ENCODE results near the gene TIAM1. TPM values are rescaled to one million over a fixed set of nuclear protein-coding genes. Genes with fewer than 3 reads are reported as not detected.
A peak's percentile ranks its signal among the peaks of the same experiment; 100 is the strongest.

Gene TIAM1
- 20.6 TPM for polyA plus RNA-seq (2013, experiment 1 of 2)
- polyA plus RNA-seq (2013, experiment 2 of 2) = 24.5 TPM

GRCh38 chr21:31343680-31344480 lies at the start of gene TIAM1:
TIAM1 (minus strand) TSS chr21:31344261; CDS start chr21:31266972, 77,289 bp downstream.
- 1% methylated on average over 47 of the region's 49 CpGs for WGBS
- no peaks in the 10 kb centered on the region for H3K9me3 ChIP-seq (ENCODE audit: insufficient read depth, low read depth, low read length)
- H3K4me1 ChIP-seq (ENCODE audit: insufficient read depth, low read length) = peaks cover 23% of the 10 kb centered on the region
- H3K9ac ChIP-seq (ENCODE audit: low read depth, low read length) = peak within 1 kb of the TSS; percentile 71
- H3K27ac ChIP-seq (ENCODE audit: low read depth, low read length) = peak within 1 kb of the TSS; percentile 70
- H3K36me3 ChIP-seq (ENCODE audit: insufficient read depth, low read length) = no peaks in the 10 kb centered on the region
- H3K4me3 ChIP-seq (ENCODE audit: low read length) = peak within 1 kb of the TSS; percentile 78
- peaks cover 10% of the 10 kb centered on the region; the same call in 1 of the 2 replicates for H3K27me3 ChIP-seq (ENCODE audit: insufficient read depth, low read length)

GRCh38 chr21:31387560-31388186 lies 43.6 kb upstream of the TIAM1 start:
- H3K9me3 ChIP-seq (ENCODE audit: insufficient read depth, low read depth, low read length) = no peaks in the 10 kb centered on the region
- WGBS = 90% methylated on average over 20 of the region's 20 CpGs
- H3K4me1 ChIP-seq (ENCODE audit: insufficient read depth, low read length) = no peaks in the 10 kb centered on the region

GRCh38 chr21:31386006-31386405 lies 41.9 kb upstream of the TIAM1 start:
- Histone ChIP-seq H3K4me3 (ENCODE audit: low read length) (no peak overlapping the region), H3K9me3 (ENCODE audit: insufficient read depth, low read depth, low read length) (no peaks in the 10 kb centered on the region), H3K27me3 (ENCODE audit: insufficient read depth, low read length) (no peaks in the 10 kb centered on the region), H3K4me1 (ENCODE audit: insufficient read depth, low read length) (no peaks in the 10 kb centered on the region), H3K9ac (ENCODE audit: low read depth, low read length) (no peak overlapping the region), H3K36me3 (ENCODE audit: insufficient read depth, low read length) (no peaks in the 10 kb centered on the region), H3K27ac (ENCODE audit: low read depth, low read length) (no peak overlapping the region)
- 97% methylated on average over 5 of the region's 5 CpGs for whole genome bisulfite sequencing

More at GRCh38 chr21:31387560-31388186, 43.6 kb upstream of the TIAM1 start:
- Histone ChIP-seq H3K9ac (ENCODE audit: low read depth, low read length) (no peak overlapping the region), H3K36me3 (ENCODE audit: insufficient read depth, low read length) (no peaks in the 10 kb centered on the region), H3K4me3 (ENCODE audit: low read length) (no peak overlapping the region), H3K27ac (ENCODE audit: low read depth, low read length) (no peak overlapping the region), H3K27me3 (ENCODE audit: insufficient read depth, low read length) (no peaks in the 10 kb centered on the region)

- no peaks in the 10 kb centered on the region for H3K36me3 ChIP-seq (ENCODE audit: insufficient read depth, low read length)
- H3K9ac ChIP-seq (ENCODE audit: low read depth, low read length) = no peak overlapping the region
- H3K27ac ChIP-seq (ENCODE audit: low read depth, low read length) = no peak overlapping the region
- H3K4me3 ChIP-seq (ENCODE audit: low read length) = no peak overlapping the region
- no peaks in the 10 kb centered on the region for H3K27me3 ChIP-seq (ENCODE audit: insufficient read depth, low read length)
- H3K9me3 ChIP-seq (ENCODE audit: insufficient read depth, low read depth, low read length) = no peaks in the 10 kb centered on the region
- no peaks in the 10 kb centered on the region for H3K4me1 ChIP-seq (ENCODE audit: insufficient read depth, low read length)
- 91% methylated on average over 7 of the region's 8 CpGs for WGBS
These were observed 39.7 kb upstream of the TIAM1 start for GRCh38 chr21:31383770-31384169.

GRCh38 chr21:31382060-31382459 lies 38.0 kb upstream of the TIAM1 start:
- H3K9me3 ChIP-seq (ENCODE audit: insufficient read depth, low read depth, low read length) = no peaks in the 10 kb centered on the region
- WGBS = 93% methylated on average over 5 of the region's 5 CpGs
- no peaks in the 10 kb centered on the region for H3K4me1 ChIP-seq (ENCODE audit: insufficient read depth, low read length)
- H3K36me3 ChIP-seq (ENCODE audit: insufficient read depth, low read length) = no peaks in the 10 kb centered on the region
- no peak overlapping the region for H3K9ac ChIP-seq (ENCODE audit: low read depth, low read length)
- H3K27ac ChIP-seq (ENCODE audit: low read depth, low read length) = no peak overlapping the region
- H3K4me3 ChIP-seq (ENCODE audit: low read length) = no peak overlapping the region
- no peaks in the 10 kb centered on the region for H3K27me3 ChIP-seq (ENCODE audit: insufficient read depth, low read length)

GRCh38 chr21:31376301-31376700 lies 32.2 kb upstream of the TIAM1 start:
- Histone ChIP-seq H3K27ac (ENCODE audit: low read depth, low read length) (no peak overlapping the region), H3K9ac (ENCODE audit: low read depth, low read length) (no peak overlapping the region), H3K27me3 (ENCODE audit: insufficient read depth, low read length) (no peaks in the 10 kb centered on the region), H3K4me1 (ENCODE audit: insufficient read depth, low read length) (no peaks in the 10 kb centered on the region), H3K9me3 (ENCODE audit: insufficient read depth, low read depth, low read length) (no peaks in the 10 kb centered on the region), H3K4me3 (ENCODE audit: low read length) (no peak overlapping the region), H3K36me3 (ENCODE audit: insufficient read depth, low read length) (no peaks in the 10 kb centered on the region)
- 94% methylated on average over 7 of the region's 8 CpGs for WGBS

GRCh38 chr21:31374395-31374794 lies 30.3 kb upstream of the TIAM1 start:
- 78% methylated on average over 3 of the region's 4 CpGs for WGBS
- Histone ChIP-seq H3K9me3 (ENCODE audit: insufficient read depth, low read depth, low read length) (no peaks in the 10 kb centered on the region), H3K4me3 (ENCODE audit: low read length) (no peak overlapping the region), H3K4me1 (ENCODE audit: insufficient read depth, low read length) (no peaks in the 10 kb centered on the region), H3K27ac (ENCODE audit: low read depth, low read length) (no peak overlapping the region), H3K27me3 (ENCODE audit: insufficient read depth, low read length) (no peaks in the 10 kb centered on the region), H3K36me3 (ENCODE audit: insufficient read depth, low read length) (no peaks in the 10 kb centered on the region), H3K9ac (ENCODE audit: low read depth, low read length) (no peak overlapping the region)

- Histone ChIP-seq H3K9me3 (ENCODE audit: insufficient read depth, low read depth, low read length) (no peaks in the 10 kb centered on the region), H3K27ac (ENCODE audit: low read depth, low read length) (no peak overlapping the region), H3K36me3 (ENCODE audit: insufficient read depth, low read length) (no peaks in the 10 kb centered on the region), H3K9ac (ENCODE audit: low read depth, low read length) (no peak overlapping the region), H3K4me3 (ENCODE audit: low read length) (no peak overlapping the region), H3K4me1 (ENCODE audit: insufficient read depth, low read length) (0 out of 2 replicates have a peak, but pooled peaks cover 3% of the 10 kb centered on the region), H3K27me3 (ENCODE audit: insufficient read depth, low read length) (no peaks in the 10 kb centered on the region)
- WGBS = 96% methylated on average over 3 of the region's 3 CpGs
These were observed 28.4 kb upstream of the TIAM1 start for GRCh38 chr21:31372471-31372765.

GRCh38 chr21:31371715-31372470 lies 27.8 kb upstream of the TIAM1 start:
- no peaks in the 10 kb centered on the region for H3K36me3 ChIP-seq (ENCODE audit: insufficient read depth, low read length)
- WGBS = 98% methylated on average over 6 of the region's 6 CpGs

GRCh38 chr21:31370893-31371544 lies 27.0 kb upstream of the TIAM1 start:
- no peak overlapping the region for H3K9ac ChIP-seq (ENCODE audit: low read depth, low read length)
- no peak overlapping the region for H3K4me3 ChIP-seq (ENCODE audit: low read length)
- H3K4me1 ChIP-seq (ENCODE audit: insufficient read depth, low read length) = 0 out of 2 replicates have a peak, but pooled peaks cover 3% of the 10 kb centered on the region
- no peaks in the 10 kb centered on the region for H3K9me3 ChIP-seq (ENCODE audit: insufficient read depth, low read depth, low read length)
- no peak overlapping the region for H3K27ac ChIP-seq (ENCODE audit: low read depth, low read length)
- H3K27me3 ChIP-seq (ENCODE audit: insufficient read depth, low read length) = no peaks in the 10 kb centered on the region
- H3K36me3 ChIP-seq (ENCODE audit: insufficient read depth, low read length) = no peaks in the 10 kb centered on the region
- 97% methylated on average over 4 of the region's 5 CpGs for WGBS

More at GRCh38 chr21:31371715-31372470, 27.8 kb upstream of the TIAM1 start:
- no peaks in the 10 kb centered on the region for H3K27me3 ChIP-seq (ENCODE audit: insufficient read depth, low read length)
- H3K4me3 ChIP-seq (ENCODE audit: low read length) = no peak overlapping the region
- no peak overlapping the region for H3K9ac ChIP-seq (ENCODE audit: low read depth, low read length)
- no peaks in the 10 kb centered on the region for H3K9me3 ChIP-seq (ENCODE audit: insufficient read depth, low read depth, low read length)
- 0 out of 2 replicates have a peak, but pooled peaks cover 3% of the 10 kb centered on the region for H3K4me1 ChIP-seq (ENCODE audit: insufficient read depth, low read length)
- H3K27ac ChIP-seq (ENCODE audit: low read depth, low read length) = no peak overlapping the region

Measured in HUES64 (cell line).